GM18873 (cell line): ENCODE data around the gene BLNK.
"Not testable (repeated sequence)": the region's sequence is repeated elsewhere in the genome, so short reads cannot be mapped to it uniquely, and the experiment has no call there.

Source experiments
- ATAC-seq: cut with Tn5 transposase; IDR thresholded peaks from one replicate; pipeline ENCODE4 v1.9.1; 2021; ENCODE audit warnings: mild to moderate bottlenecking, moderate library complexity, moderate number of reproducible peaks; ENCODE audit not compliant: unreplicated experiment, low FRiP score

The BLNK gene

DNA sequence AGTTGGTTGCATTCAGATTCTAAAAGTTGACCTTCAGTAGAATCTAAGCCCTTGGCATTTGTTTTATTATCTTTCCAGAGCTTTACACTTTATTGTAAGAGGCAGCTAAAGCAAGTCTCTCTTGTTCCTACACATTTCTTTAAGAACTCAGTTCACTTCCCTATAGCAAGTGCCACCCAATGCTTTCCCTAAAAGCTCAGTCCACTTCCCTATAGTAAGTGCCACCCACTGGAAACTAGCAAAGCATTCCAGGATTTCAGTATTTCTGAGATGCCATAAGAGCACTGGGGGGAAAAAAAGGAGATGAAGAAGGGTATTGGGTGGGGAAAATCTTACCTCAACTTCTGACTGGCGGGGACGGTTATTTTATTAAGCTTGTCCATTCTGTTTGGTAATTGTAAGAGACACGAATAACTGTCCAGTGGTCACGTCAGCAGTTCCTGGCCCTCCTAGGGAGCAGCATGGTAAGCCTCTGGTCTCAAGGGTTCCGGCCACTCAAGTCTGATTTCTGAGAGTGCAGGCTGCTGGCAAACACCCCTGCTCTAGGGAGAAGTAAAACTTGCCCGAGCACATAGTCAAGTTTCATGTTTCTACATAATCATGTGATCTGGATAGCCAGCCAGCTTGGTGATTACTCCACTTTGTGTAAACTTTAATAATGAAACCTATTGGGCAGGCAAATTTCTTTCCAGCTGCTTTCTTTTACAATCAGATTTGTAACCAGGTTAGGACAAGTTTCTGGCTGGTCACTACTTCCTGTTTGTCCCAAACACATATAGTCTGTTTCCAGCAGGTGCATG, at the start of gene BLNK:
BLNK (minus strand) TSS at position 554 of the 800 bp plus-strand sequence; CDS start at position 383, 171 bp downstream.
- ATAC-seq = peak; percentile 56

- ATAC-seq = no peak
Observed at GRCh38 chr10:96319754-96320474, 48.5 kb upstream of the BLNK start.

DNA sequence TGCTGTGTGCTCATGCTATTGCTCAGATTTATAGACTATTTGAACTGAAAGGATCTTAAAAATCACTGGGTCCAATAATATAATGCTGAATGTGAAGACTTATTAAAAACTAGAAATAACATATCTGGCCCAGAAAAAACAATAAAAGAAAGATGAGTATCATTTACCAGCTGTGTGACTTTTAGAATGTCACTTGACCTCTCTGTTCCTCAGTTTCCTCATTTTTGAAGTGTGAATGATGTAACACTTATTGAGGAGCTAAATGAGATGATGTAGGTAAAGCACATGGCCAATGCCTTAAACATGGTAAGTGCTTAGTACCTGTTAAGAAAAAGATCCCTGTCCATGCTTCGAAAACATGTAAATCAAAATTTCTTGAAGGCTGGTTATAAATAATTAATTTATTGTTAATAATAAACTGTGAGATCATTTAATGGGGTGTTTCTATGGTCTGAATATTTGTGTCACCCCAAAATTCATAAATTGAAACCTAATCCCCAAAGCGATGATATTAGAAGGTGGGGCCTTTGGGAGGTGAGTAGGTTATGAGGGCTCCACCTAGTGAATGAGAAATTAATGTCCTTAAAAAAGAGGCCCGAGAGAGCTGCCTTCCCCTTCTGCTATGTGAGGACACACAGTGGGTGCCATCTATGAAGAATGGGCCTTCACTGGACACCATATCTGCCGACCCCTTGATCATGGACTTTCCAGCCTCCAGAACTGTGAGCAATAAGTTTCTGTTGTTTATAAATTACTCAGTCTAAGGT, 45.9 kb upstream of the BLNK start:
- no peak for ATAC-seq

- ATAC-seq = no peak
Observed at GRCh38 chr10:96313344-96313743, 42.0 kb upstream of the BLNK start.

- ATAC-seq = no peak
Observed at GRCh38 chr10:96311180-96311715, 39.9 kb upstream of the BLNK start.

- no peak for ATAC-seq
Observed at GRCh38 chr10:96310321-96310669, 38.9 kb upstream of the BLNK start.

DNA sequence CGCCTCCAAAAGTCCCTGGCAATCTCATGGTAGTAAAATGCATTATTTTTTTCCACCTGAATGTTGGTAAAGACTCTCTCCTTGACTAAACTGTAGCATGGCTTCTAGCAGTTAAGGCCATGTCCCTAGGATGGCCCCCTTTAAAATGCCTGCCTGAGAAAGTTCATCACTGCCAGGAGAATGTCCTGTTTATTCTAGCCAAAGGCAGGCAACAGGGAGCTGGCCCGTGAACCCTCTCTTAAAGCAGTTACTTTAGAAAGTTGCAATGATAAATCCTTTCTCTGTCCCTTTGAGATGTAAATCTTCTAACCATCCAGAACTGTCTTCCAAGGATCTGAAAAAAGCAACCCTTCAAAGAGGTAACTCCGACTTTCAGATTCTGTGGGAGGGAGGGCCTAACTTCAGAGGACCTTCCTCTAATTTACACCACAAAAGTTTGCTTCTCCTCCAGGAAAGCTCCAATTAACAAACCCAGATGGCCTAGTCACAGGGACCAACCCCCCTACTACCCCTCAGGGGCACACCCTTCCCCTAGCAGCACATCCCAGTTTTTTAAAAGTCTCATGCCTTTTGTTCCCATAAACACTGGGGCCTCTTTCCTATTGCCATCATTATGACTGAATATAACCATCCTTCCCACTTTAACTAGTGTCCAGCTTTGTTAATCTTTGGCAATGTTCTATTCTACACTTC, 38.4 kb upstream of the BLNK start:
- no peak for ATAC-seq

- not testable (repeated sequence) for ATAC-seq
Observed at GRCh38 chr10:96308854-96309253, 37.5 kb upstream of the BLNK start.

- no peak for ATAC-seq
Observed at GRCh38 chr10:96306516-96306915, 35.1 kb upstream of the BLNK start.

DNA sequence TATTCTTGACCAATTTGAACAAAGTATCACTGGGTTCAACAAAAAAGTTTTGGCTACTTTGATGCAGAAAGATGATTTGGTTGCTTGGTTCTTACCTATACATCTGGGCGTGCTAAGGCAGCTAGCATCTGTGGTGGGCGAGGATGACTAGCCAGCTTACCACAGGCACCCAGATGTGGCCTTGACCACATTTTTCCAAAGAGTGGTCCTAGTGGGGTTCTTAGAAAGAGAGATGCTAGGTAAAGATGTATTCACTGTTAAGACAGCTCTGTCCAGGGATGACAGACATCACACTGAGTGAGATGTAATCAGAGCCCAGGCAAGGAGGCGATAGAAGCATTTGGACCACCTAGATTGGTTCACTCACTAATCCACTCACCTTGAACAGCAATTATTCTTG, 33.6 kb upstream of the BLNK start:
- no peak for ATAC-seq

DNA sequence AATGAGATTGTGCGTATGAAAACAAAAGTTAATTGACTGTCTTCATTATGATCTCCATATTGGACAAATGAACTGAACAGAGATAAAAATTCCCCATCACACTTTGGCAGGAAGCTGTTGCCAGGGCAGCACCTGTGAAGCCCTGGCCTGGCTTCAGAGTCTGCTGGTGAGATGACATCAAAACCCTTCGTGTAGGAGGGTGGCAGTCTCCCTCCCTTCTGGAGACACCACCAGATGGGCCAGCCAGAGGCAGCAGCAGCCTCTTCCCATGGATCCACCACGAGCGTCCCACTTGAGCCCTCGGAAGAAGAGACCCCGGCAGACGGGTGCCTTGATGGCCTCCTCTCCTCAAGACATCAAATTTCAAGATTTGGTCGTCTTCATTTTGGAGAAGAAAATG, 32.9 kb upstream of the BLNK start, which contains the start of gene DNTT:
DNTT (plus strand) TSS at position 205 of the 400 bp plus-strand sequence; CDS start at position 269, 64 bp downstream.
- ATAC-seq = no peak

- ATAC-seq = no peak
Observed at GRCh38 chr10:96301616-96302015, 30.2 kb upstream of the BLNK start.

GRCh38 chr10:96299383-96299782, 28.0 kb upstream of the BLNK start:
- no peak for ATAC-seq

DNA sequence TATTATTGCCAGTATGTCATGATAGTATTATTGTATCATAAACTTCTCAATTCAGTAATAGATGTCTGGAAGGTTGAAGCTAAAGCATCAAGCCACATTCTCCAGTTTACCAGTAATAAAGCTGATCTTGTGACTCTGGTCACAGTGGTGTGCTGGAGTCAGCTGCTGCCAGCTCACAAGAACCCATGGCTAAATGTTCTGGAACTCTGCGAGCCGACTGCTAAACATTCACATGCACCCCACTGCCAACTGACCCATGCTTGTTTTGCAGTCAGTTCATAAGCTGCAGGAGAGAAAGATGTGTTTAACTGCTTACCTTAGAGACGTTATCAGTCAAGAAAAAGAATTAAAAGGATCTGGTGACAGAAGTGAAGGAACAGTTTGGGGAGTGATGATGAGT, 27.0 kb upstream of the BLNK start:
- no peak for ATAC-seq

DNA sequence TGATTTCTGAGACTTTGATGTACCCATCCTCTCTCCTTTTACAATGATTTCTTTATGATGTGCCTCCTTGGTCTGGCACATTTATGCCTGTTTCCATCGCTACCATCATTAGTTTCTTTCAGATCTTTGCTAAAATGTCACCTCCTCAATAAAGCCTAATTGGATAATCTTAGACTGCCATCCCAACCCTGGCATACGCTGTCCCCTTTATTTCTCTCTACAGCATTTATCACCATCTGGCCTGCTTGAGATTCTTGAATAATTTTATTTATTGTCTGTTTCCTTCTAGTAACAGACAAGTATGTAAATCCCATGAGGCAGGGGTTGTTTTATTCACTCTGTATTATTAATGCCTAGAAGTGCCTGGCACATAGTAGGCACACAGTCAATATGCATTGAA, 26.1 kb upstream of the BLNK start:
- no peak for ATAC-seq

GRCh38 chr10:96295475-96295874, 24.1 kb upstream of the BLNK start:
- no peak for ATAC-seq

GRCh38 chr10:96292971-96293920, 21.9 kb upstream of the BLNK start:
- ATAC-seq = peak; percentile 45

- no peak for ATAC-seq
Observed at GRCh38 chr10:96290368-96291133, 19.2 kb upstream of the BLNK start.
